Mesendoderm (in vitro differentiated cells): ENCODE data around the gene SFMBT1.

Source experiments
- DNase-seq: peaks from one replicate; pipeline ENCODE4 v3.0.0; 2013
- H2AK5ac ChIP-seq: 2 replicates; pipeline ENCODE4 v1.6.1; 2013; ENCODE audit warnings: low read length, inconsistent platforms
- H2BK120ac ChIP-seq: 2 replicates; pipeline ENCODE4 v1.6.1; 2013; ENCODE audit warnings: low read depth, mild to moderate bottlenecking, low read length, moderate library complexity, mixed read lengths
- H2BK15ac ChIP-seq: replicated peaks from 2 replicates; pipeline ENCODE4 v1.6.1; 2013; ENCODE audit warnings: low read depth, mild to moderate bottlenecking, moderate library complexity
- H2BK5ac ChIP-seq: 2 replicates; pipeline ENCODE4 v1.6.1; 2013; ENCODE audit warnings: low read length, inconsistent platforms
- H3K18ac ChIP-seq: 2 replicates; pipeline ENCODE4 v1.6.1; 2013; ENCODE audit warnings: mild to moderate bottlenecking, low read length, mixed read lengths
- H3K23ac ChIP-seq: one replicate; pipeline ENCODE4 v1.6.1; 2013; ENCODE audit warnings: low read length
- H3K27ac ChIP-seq: 2 replicates; pipeline ENCODE4 v1.5.1; 2013; ENCODE audit warnings: low read depth, mild to moderate bottlenecking, inconsistent platforms, low read length, moderate library complexity
- H3K27me3 ChIP-seq: 2 replicates; pipeline ENCODE4 v1.6.1; 2013; ENCODE audit warnings: low read length, control low read depth, mild to moderate bottlenecking, inconsistent platforms; ENCODE audit not compliant: insufficient read depth, poor library complexity
- H3K36me3 ChIP-seq: 2 replicates; pipeline ENCODE4 v1.6.1; 2013; ENCODE audit warnings: low read length, inconsistent platforms; ENCODE audit not compliant: control insufficient read depth, insufficient read depth
- H3K4ac ChIP-seq: one replicate; pipeline ENCODE4 v1.6.1; 2013; ENCODE audit warnings: low read depth, mild to moderate bottlenecking, low read length, moderate library complexity
- H3K4me1 ChIP-seq: 2 replicates; pipeline ENCODE4 v1.6.1; 2013; ENCODE audit warnings: low read depth, low read length, inconsistent platforms; ENCODE audit not compliant: control insufficient read depth
- H3K4me2 ChIP-seq: 2 replicates; pipeline ENCODE4 v1.6.1; 2013; ENCODE audit warnings: low read length
- H3K4me3 ChIP-seq: 2 replicates; pipeline ENCODE4 v1.5.1; 2013; ENCODE audit warnings: mild to moderate bottlenecking, low read length
- H3K56ac ChIP-seq: one replicate; pipeline ENCODE4 v1.6.1; 2013; ENCODE audit warnings: low read length
- H3K79me1 ChIP-seq: 2 replicates; pipeline ENCODE4 v1.6.1; 2013; ENCODE audit warnings: low read length, inconsistent platforms
- H3K79me2 ChIP-seq: 2 replicates; pipeline ENCODE4 v1.6.1; 2013; ENCODE audit warnings: mild to moderate bottlenecking, low read length; ENCODE audit not compliant: control insufficient read depth, insufficient read depth
- H3K9ac ChIP-seq: 2 replicates; pipeline ENCODE4 v1.6.1; 2013; ENCODE audit warnings: low read length, inconsistent platforms
- H4K5ac ChIP-seq: one replicate; pipeline ENCODE4 v1.6.1; 2013; ENCODE audit warnings: low read length
- H4K8ac ChIP-seq: one replicate; pipeline ENCODE4 v1.6.1; 2013; ENCODE audit warnings: low read depth, mild to moderate bottlenecking, control low read depth, low read length, moderate library complexity
- WGBS: extraction: QIAGEN DNeasy Blood & Tissue Kit; methylation state at CpG from one replicate; pipeline ENCODE4 v1.1.7; 2013; ENCODE audit warnings: low lambda C conversion rate, missing lambda C conversion rate; ENCODE audit not compliant: insufficient coverage; ENCODE audit errors: extremely low coverage; 5-methylcytosine and 5-hydroxymethylcytosine counted together

The SFMBT1 gene

GRCh38 chr3:53084310-53085001 lies 38.6 kb upstream of the SFMBT1 start:
- Histone ChIP-seq H2BK120ac (no peak overlapping the region), H2AK5ac (no peak overlapping the region), H3K27me3 (no peaks in the 10 kb centered on the region), H3K9ac (no peak overlapping the region), H3K56ac (no peak overlapping the region), H3K79me2 (no peaks in the 10 kb centered on the region), H3K23ac (no peak overlapping the region), H3K27ac (no peak overlapping the region), H2BK15ac (no peak overlapping the region), H3K4ac (no peak overlapping the region), H3K36me3 (no peaks in the 10 kb centered on the region), H3K4me1 (no peaks in the 10 kb centered on the region), H3K4me3 (no peak overlapping the region), H3K79me1 (no peaks in the 10 kb centered on the region), H2BK5ac (no peak overlapping the region), H4K5ac (no peak overlapping the region), H3K4me2 (no peak overlapping the region), H3K18ac (no peak overlapping the region), H4K8ac (no peak overlapping the region)
- WGBS = no CpG with 5 or more reads among the region's 12 CpGs
- no peak for DNase-seq

GRCh38 chr3:53083949-53084309 lies 38.1 kb upstream of the SFMBT1 start:
- H3K27ac ChIP-seq = no peak overlapping the region
- no peak overlapping the region for H3K18ac ChIP-seq
- no peak overlapping the region for H3K9ac ChIP-seq
- no peak overlapping the region for H3K56ac ChIP-seq
- no peak overlapping the region for H2BK120ac ChIP-seq
- H3K4me2 ChIP-seq = no peak overlapping the region
- no peaks in the 10 kb centered on the region for H3K4me1 ChIP-seq
- H4K5ac ChIP-seq = no peak overlapping the region
- no peak overlapping the region for H3K4me3 ChIP-seq
- H3K23ac ChIP-seq = no peak overlapping the region
- H2AK5ac ChIP-seq = no peak overlapping the region
- H2BK5ac ChIP-seq = no peak overlapping the region
- no peak overlapping the region for H4K8ac ChIP-seq
- H3K27me3 ChIP-seq = no peaks in the 10 kb centered on the region
- WGBS = no CpG with 5 or more reads among the region's 3 CpGs
- DNase-seq = no peak
- no peak overlapping the region for H2BK15ac ChIP-seq
- no peaks in the 10 kb centered on the region for H3K79me1 ChIP-seq
- H3K4ac ChIP-seq = no peak overlapping the region
- H3K79me2 ChIP-seq = no peaks in the 10 kb centered on the region
- H3K36me3 ChIP-seq = no peaks in the 10 kb centered on the region

DNA sequence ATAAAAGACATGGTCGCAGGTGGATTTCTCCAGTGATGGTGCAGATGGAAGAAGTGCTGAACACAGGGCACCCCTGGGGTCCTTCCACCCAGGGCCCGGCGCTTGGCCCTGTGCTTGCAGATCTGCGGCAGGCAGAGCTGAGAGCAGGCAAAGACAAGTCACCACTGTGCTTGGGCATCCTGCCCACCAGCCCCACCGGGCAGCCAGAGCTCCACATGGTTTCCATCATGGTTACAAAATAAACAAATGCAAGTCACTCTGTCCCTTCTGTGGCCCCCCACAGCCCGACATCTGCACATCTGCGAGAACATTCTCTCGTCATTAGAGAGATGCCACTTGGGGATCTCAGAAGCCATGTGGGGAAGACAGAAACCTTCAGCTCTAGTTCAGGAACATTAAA lies 37.6 kb upstream of the SFMBT1 start:
- Histone ChIP-seq H3K4me1 (no peaks in the 10 kb centered on the region), H3K36me3 (no peaks in the 10 kb centered on the region), H4K8ac (no peak overlapping the region), H3K4ac (no peak overlapping the region), H2BK15ac (no peak overlapping the region), H3K23ac (no peak overlapping the region), H3K9ac (no peak overlapping the region), H3K18ac (no peak overlapping the region), H3K56ac (no peak overlapping the region), H3K4me2 (no peak overlapping the region), H4K5ac (no peak overlapping the region), H3K79me2 (no peaks in the 10 kb centered on the region), H3K79me1 (no peaks in the 10 kb centered on the region), H2BK120ac (no peak overlapping the region), H3K27me3 (no peaks in the 10 kb centered on the region), H2BK5ac (no peak overlapping the region), H3K27ac (no peak overlapping the region), H3K4me3 (no peak overlapping the region), H2AK5ac (no peak overlapping the region)
- WGBS = no CpG with 5 or more reads among the region's 8 CpGs
- no peak for DNase-seq

GRCh38 chr3:53082736-53083135 lies 36.9 kb upstream of the SFMBT1 start:
- H3K18ac ChIP-seq = no peak overlapping the region
- H2AK5ac ChIP-seq = no peak overlapping the region
- H3K27ac ChIP-seq = no peak overlapping the region
- WGBS = no CpG with 5 or more reads among the region's 8 CpGs
- H3K4me3 ChIP-seq = no peak overlapping the region
- no peaks in the 10 kb centered on the region for H3K36me3 ChIP-seq
- H3K4me1 ChIP-seq = no peaks in the 10 kb centered on the region
- H2BK15ac ChIP-seq = no peak overlapping the region
- no peak overlapping the region for H3K56ac ChIP-seq
- no peak overlapping the region for H3K23ac ChIP-seq
- no peak overlapping the region for H3K9ac ChIP-seq
- no peaks in the 10 kb centered on the region for H3K27me3 ChIP-seq
- DNase-seq = no peak
- H3K79me2 ChIP-seq = no peaks in the 10 kb centered on the region
- H4K8ac ChIP-seq = no peak overlapping the region
- no peak overlapping the region for H4K5ac ChIP-seq
- H3K79me1 ChIP-seq = no peaks in the 10 kb centered on the region
- no peak overlapping the region for H3K4ac ChIP-seq
- H3K4me2 ChIP-seq = no peak overlapping the region
- no peak overlapping the region for H2BK120ac ChIP-seq
- H2BK5ac ChIP-seq = no peak overlapping the region

- WGBS = no CpG with 5 or more reads among the region's 5 CpGs
- no peak overlapping the region for H3K4me2 ChIP-seq
- no peak overlapping the region for H3K23ac ChIP-seq
- no peaks in the 10 kb centered on the region for H3K36me3 ChIP-seq
- no peak overlapping the region for H3K9ac ChIP-seq
- no peak overlapping the region for H3K4me3 ChIP-seq
- H3K79me2 ChIP-seq = no peaks in the 10 kb centered on the region
- H2BK15ac ChIP-seq = no peak overlapping the region
- no peaks in the 10 kb centered on the region for H3K27me3 ChIP-seq
- H3K4me1 ChIP-seq = no peaks in the 10 kb centered on the region
- H3K18ac ChIP-seq = no peak overlapping the region
- H4K8ac ChIP-seq = no peak overlapping the region
- H4K5ac ChIP-seq = no peak overlapping the region
- no peak overlapping the region for H3K56ac ChIP-seq
- no peak for DNase-seq
- H2BK5ac ChIP-seq = no peak overlapping the region
- no peak overlapping the region for H3K4ac ChIP-seq
- H3K27ac ChIP-seq = no peak overlapping the region
- no peak overlapping the region for H2AK5ac ChIP-seq
- no peak overlapping the region for H2BK120ac ChIP-seq
- no peaks in the 10 kb centered on the region for H3K79me1 ChIP-seq
Observed at GRCh38 chr3:53081318-53081717, 35.4 kb upstream of the SFMBT1 start.

DNA sequence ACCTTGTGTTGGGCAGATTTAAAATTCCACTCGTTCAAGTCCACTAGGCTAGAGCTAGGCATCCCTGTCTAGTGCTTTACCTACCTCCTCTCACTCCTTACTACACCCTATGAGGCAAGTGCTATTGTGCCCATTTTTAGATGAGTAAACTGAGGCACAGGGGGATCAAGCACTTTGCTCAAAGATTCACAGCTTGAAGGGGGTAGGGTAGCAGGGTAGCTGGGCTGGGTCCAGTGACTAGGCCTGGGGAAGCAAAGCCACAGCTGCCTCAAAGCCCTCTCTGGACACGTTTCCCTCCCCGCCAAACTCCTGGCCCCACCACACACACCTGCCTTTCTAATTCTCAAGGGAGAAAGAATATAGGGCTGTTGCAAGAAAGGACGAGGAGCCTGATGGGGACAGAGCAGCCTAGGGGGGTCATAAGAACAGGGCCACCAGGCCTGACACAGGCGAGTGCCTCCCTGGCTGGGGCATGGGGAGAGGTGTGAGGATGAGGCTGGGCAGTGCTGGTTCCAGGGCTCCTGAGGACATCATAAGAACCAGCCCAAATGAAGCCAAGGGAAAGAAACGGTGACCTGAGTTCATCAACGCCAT lies 34.8 kb upstream of the SFMBT1 start:
- Histone ChIP-seq H3K36me3 (no peaks in the 10 kb centered on the region), H4K8ac (no peak overlapping the region), H4K5ac (no peak overlapping the region), H3K4ac (no peak overlapping the region), H3K27me3 (no peaks in the 10 kb centered on the region), H3K23ac (no peak overlapping the region), H3K18ac (no peak overlapping the region), H3K4me1 (no peaks in the 10 kb centered on the region), H3K4me2 (no peak overlapping the region), H3K4me3 (no peak overlapping the region), H3K56ac (no peak overlapping the region), H3K27ac (no peak overlapping the region), H2AK5ac (no peak overlapping the region), H2BK120ac (no peak overlapping the region), H2BK5ac (no peak overlapping the region), H3K79me2 (no peaks in the 10 kb centered on the region), H3K9ac (no peak overlapping the region), H3K79me1 (no peaks in the 10 kb centered on the region), H2BK15ac (no peak overlapping the region)
- no CpG with 5 or more reads among the region's 7 CpGs for WGBS
- DNase-seq = no peak
